Neural cell (in vitro differentiated cells): ENCODE results near the gene KDM1B. TPM values are rescaled to one million over a fixed set of nuclear protein-coding genes. Genes with fewer than 3 reads are reported as not detected.
A peak's percentile ranks its signal among the peaks of the same experiment; 100 is the strongest.

Experiments
- H2AFZ ChIP-seq: fragments of 200-600, 300-800 bp; sonication (generic), shearing (Covaris generic); 2 replicates; pipeline ENCODE4 v1.6.0; 2014; ENCODE audit warnings: low read depth, mild to moderate bottlenecking, antibody characterized with exemption, low read length, moderate library complexity
- H3F3A ChIP-seq: fragments of 200-600 bp; shearing (Covaris generic); 2 replicates; pipeline ENCODE4 v1.6.1; 2016; ENCODE audit warnings: mild to moderate bottlenecking, moderate library complexity, mixed read lengths, antibody characterized with exemption, low read length; ENCODE audit not compliant: insufficient read depth, poor library complexity, severe bottlenecking
- H3K27ac ChIP-seq: fragments of 200-600, 300-800 bp; sonication (generic), shearing (Covaris generic); 2 replicates; pipeline ENCODE4 v1.5.1; 2014; ENCODE audit warnings: mild to moderate bottlenecking, low read length, moderate library complexity
- H3K27me3 ChIP-seq: fragments of 300-800, 200-600 bp; sonication (generic), shearing (Covaris generic); 2 replicates; pipeline ENCODE4 v1.6.0; 2014; ENCODE audit warnings: mild to moderate bottlenecking, low read depth, low read length, moderate library complexity; ENCODE audit not compliant: insufficient read depth
- H3K36me3 ChIP-seq: fragments of 300-800, 200-600 bp; sonication (generic), shearing (Covaris generic); 2 replicates; pipeline ENCODE4 v1.5.1; 2014; ENCODE audit warnings: mild to moderate bottlenecking, antibody characterized with exemption, low read length, moderate library complexity; ENCODE audit not compliant: insufficient read depth
- H3K4me2 ChIP-seq: fragments of 300-800, 200-600 bp; sonication (generic), shearing (Covaris generic); 2 replicates; pipeline ENCODE4 v1.6.0; 2014; ENCODE audit warnings: mild to moderate bottlenecking, low read length
- H3K4me3 ChIP-seq: fragments of 300-800, 200-600 bp; sonication (generic), shearing (Covaris generic); 2 replicates; pipeline ENCODE4 v1.5.1; 2014; ENCODE audit warnings: mild to moderate bottlenecking, low read length, moderate library complexity
- H3K79me2 ChIP-seq: fragments of 200-600 bp; shearing (Covaris generic); replicated peaks from 2 replicates; pipeline ENCODE4 v1.6.0; 2014; ENCODE audit warnings: mild to moderate bottlenecking, low read length, moderate library complexity; ENCODE audit not compliant: insufficient read depth
- H3K9ac ChIP-seq: fragments of 300-800, 200-600 bp; sonication (generic), shearing (Covaris generic); 2 replicates; pipeline ENCODE4 v1.6.1; 2016; ENCODE audit warnings: mild to moderate bottlenecking, low read length, mixed read lengths
- H3K9me2 ChIP-seq: fragments of 200-600 bp; shearing (Covaris generic); 2 replicates; pipeline ENCODE4 v1.6.1; 2016; ENCODE audit warnings: mild to moderate bottlenecking, low read length, mixed read lengths; ENCODE audit not compliant: insufficient read depth
- H3K9me3 ChIP-seq: fragments of 200-600, 300-800 bp; sonication (generic), shearing (Covaris generic); 2 replicates; pipeline ENCODE4 v1.6.1; 2016; ENCODE audit warnings: mild to moderate bottlenecking, mixed run types, low read length, moderate library complexity, mixed read lengths
- H4K20me1 ChIP-seq: fragments of 200-600 bp; shearing (Covaris generic); 2 replicates; pipeline ENCODE4 v1.6.1; 2016; ENCODE audit warnings: mild to moderate bottlenecking, mixed run types; ENCODE audit not compliant: insufficient read depth
- EP300 ChIP-seq: fragments of 450-650 bp; conservative IDR thresholded peaks from 2 replicates; pipeline ENCODE4 v1.6.1; 2014; ENCODE audit warnings: antibody characterized with exemption, mild to moderate bottlenecking, moderate library complexity; ENCODE audit not compliant: poor library complexity, severe bottlenecking
- EZH2 ChIP-seq: fragments of 200-600, 300-800 bp; shearing (Covaris generic), sonication (generic); IDR thresholded peaks from 2 replicates; pipeline ENCODE4 v1.6.1; 2014; ENCODE audit warnings: antibody characterized with exemption, low read length, borderline replicate concordance, mild to moderate bottlenecking; ENCODE audit not compliant: insufficient read depth, poor library complexity, severe bottlenecking
- MXI1 ChIP-seq: fragments of 450-650 bp; conservative IDR thresholded peaks from 2 replicates; pipeline ENCODE4 v1.6.1; 2014; ENCODE audit warnings: antibody characterized with exemption, mild to moderate bottlenecking; ENCODE audit not compliant: poor library complexity, severe bottlenecking
- POLR2AphosphoS5 ChIP-seq: IDR thresholded peaks from 2 replicates; pipeline ENCODE4 v1.6.1; 2012
- RAD21 ChIP-seq: fragments of 450-650 bp; conservative IDR thresholded peaks from 2 replicates; pipeline ENCODE4 v1.6.1; 2014; ENCODE audit warnings: antibody characterized with exemption, mild to moderate bottlenecking, moderate library complexity
- SMC3 ChIP-seq: fragments of 450-650 bp; conservative IDR thresholded peaks from 2 replicates; pipeline ENCODE4 v1.6.1; 2014; ENCODE audit warnings: antibody characterized with exemption, mild to moderate bottlenecking, moderate library complexity; ENCODE audit not compliant: poor library complexity
- TAF1 ChIP-seq: IDR thresholded peaks from 2 replicates; pipeline ENCODE4 v1.6.1; 2012; ENCODE audit warnings: low read depth
- polyA plus RNA-seq: library from polyadenylated mRNA; depleted of rRNA; stranded (reverse); fragments of >200 nt; gene quantifications from 2 replicates; pipeline ENCODE4 v1.2.3, GENCODE V29; 2014
- TF ChIP-seq, protein P1 (sequence below): fragments of 450-650 bp; IDR thresholded peaks from 2 replicates; pipeline ENCODE4 v1.5.1; 2014; ENCODE audit warnings: antibody characterized with exemption, mild to moderate bottlenecking, moderate library complexity; ENCODE audit not compliant: poor library complexity, severe bottlenecking
- TF ChIP-seq, protein P2 (sequence below): IDR thresholded peaks from 2 replicates; pipeline ENCODE4 v1.6.1; 2012; ENCODE audit warnings: borderline replicate concordance

KDM1B gene
- polyA plus RNA-seq, 1 donor from 2014 or later, result 24.5 TPM

DNA sequence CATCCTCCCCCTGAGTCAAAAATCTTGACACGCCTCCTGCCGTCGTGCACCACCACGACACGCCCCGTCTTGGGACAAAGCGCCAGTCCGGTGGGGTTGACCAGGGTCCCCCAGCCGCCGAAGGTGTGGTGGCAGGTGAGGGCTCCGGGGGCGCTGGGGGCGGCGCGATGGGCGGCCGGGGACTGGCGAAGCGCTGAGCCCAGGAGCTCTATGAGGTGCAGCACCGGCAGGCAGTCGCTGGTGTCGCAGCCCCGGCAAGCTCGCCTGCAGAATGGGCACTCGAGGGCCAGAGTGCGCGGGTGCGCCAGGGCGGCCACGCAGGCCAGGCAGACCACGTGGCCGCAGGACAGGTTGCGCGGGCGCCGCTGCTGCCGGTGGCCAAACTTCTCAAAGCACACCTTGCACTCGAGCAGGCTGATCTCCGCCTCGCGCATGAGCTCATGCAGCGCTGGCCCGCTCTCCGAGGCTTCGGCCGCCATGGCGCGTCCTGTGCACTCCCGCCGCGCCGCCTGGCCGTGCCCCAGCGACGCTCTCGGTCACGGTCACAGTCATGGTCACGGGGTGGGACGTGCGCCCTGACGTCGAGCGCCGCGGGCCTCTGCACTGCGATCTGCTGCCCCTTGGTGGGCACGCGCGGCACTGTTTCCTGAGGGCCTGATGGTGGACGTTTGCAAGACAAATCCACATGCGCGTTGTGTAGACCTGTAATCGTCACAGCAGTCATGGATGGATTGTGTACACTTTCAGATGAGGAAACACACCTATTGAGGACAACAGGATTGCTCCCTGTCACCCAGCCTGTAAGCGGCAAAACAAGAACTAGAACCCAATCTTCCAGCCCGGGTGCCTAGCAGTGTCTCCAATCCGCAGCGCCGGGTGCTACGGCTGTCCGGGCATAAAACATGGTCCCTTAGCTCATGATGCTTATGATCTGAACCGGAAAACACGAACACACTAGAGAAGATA, 32.8 kb upstream of the KDM1B start, which contains the start of gene NHLRC1:
Gene NHLRC1, minus strand, starts transcription at position 550 of the 966 bp plus-strand sequence. Its CDS starts 71 bp downstream, at position 479.
- no peaks in the 10 kb centered on the region for H3K36me3 ChIP-seq
- H3K27me3 ChIP-seq, result no peaks in the 10 kb centered on the region
- peak within 1 kb of the TSS; percentile 3 for H3K9ac ChIP-seq
- no peak within 1 kb of the TSS for H2AFZ ChIP-seq
- no peak within 1 kb of the TSS for H3K27ac ChIP-seq
- no peaks in the 10 kb centered on the region for H4K20me1 ChIP-seq
- peak; percentile 22 for TF ChIP-seq MXI1
- TF ChIP-seq TAF1, result no peak
- TF ChIP-seq, protein P1, sequence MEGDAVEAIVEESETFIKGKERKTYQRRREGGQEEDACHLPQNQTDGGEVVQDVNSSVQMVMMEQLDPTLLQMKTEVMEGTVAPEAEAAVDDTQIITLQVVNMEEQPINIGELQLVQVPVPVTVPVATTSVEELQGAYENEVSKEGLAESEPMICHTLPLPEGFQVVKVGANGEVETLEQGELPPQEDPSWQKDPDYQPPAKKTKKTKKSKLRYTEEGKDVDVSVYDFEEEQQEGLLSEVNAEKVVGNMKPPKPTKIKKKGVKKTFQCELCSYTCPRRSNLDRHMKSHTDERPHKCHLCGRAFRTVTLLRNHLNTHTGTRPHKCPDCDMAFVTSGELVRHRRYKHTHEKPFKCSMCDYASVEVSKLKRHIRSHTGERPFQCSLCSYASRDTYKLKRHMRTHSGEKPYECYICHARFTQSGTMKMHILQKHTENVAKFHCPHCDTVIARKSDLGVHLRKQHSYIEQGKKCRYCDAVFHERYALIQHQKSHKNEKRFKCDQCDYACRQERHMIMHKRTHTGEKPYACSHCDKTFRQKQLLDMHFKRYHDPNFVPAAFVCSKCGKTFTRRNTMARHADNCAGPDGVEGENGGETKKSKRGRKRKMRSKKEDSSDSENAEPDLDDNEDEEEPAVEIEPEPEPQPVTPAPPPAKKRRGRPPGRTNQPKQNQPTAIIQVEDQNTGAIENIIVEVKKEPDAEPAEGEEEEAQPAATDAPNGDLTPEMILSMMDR, result peak; percentile 70
- peak; percentile 68 for TF ChIP-seq SMC3
- TF ChIP-seq EZH2, result no peak
- TF ChIP-seq EP300, result no peak
- no peak for TF ChIP-seq POLR2AphosphoS5
- TF ChIP-seq, protein P2, sequence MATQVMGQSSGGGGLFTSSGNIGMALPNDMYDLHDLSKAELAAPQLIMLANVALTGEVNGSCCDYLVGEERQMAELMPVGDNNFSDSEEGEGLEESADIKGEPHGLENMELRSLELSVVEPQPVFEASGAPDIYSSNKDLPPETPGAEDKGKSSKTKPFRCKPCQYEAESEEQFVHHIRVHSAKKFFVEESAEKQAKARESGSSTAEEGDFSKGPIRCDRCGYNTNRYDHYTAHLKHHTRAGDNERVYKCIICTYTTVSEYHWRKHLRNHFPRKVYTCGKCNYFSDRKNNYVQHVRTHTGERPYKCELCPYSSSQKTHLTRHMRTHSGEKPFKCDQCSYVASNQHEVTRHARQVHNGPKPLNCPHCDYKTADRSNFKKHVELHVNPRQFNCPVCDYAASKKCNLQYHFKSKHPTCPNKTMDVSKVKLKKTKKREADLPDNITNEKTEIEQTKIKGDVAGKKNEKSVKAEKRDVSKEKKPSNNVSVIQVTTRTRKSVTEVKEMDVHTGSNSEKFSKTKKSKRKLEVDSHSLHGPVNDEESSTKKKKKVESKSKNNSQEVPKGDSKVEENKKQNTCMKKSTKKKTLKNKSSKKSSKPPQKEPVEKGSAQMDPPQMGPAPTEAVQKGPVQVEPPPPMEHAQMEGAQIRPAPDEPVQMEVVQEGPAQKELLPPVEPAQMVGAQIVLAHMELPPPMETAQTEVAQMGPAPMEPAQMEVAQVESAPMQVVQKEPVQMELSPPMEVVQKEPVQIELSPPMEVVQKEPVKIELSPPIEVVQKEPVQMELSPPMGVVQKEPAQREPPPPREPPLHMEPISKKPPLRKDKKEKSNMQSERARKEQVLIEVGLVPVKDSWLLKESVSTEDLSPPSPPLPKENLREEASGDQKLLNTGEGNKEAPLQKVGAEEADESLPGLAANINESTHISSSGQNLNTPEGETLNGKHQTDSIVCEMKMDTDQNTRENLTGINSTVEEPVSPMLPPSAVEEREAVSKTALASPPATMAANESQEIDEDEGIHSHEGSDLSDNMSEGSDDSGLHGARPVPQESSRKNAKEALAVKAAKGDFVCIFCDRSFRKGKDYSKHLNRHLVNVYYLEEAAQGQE, result no peak
- peak; percentile 66 for TF ChIP-seq RAD21
- peak within 1 kb of the TSS; percentile 63 for H3K4me3 ChIP-seq
- H3K9me2 ChIP-seq, result no peaks in the 10 kb centered on the region
- H3F3A ChIP-seq, result no peaks in the 10 kb centered on the region
- H3K9me3 ChIP-seq, result no peaks in the 10 kb centered on the region
- H3K79me2 ChIP-seq, result no peaks in the 10 kb centered on the region
- H3K4me2 ChIP-seq, result no peak within 1 kb of the TSS

DNA sequence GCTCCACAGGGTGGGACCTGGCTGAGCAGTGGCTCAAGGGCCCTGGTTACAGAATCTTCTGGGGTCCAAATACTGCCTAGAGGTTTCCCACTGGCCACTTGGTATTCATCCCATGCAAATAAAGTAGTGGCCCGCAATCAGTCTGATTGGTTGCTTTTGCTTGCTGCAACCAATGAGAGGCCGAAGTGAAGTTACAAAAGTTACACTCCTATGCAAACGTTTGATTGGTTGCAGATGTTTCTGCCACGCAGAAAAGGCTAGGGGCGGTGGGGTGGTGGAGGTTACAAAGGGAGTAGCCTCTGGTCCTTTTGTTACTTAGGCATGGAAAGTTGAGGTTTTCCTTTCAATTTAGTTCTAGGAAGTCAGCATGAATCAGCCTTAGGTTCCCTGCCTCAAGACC, 29.1 kb upstream of the KDM1B start:
- TF ChIP-seq EP300 (no peak), MXI1 (no peak), SMC3 (no peak), EZH2 (no peak), TAF1 (no peak), POLR2AphosphoS5 (no peak), RAD21 (no peak)
- TF ChIP-seq, protein P2, result no peak
- TF ChIP-seq, protein P1, result no peak
- Histone ChIP-seq H2AFZ (no peak overlapping the region), H3F3A (no peaks in the 10 kb centered on the region), H3K4me3 (no peak overlapping the region), H3K27me3 (no peaks in the 10 kb centered on the region), H3K9ac (no peak overlapping the region), H4K20me1 (no peaks in the 10 kb centered on the region), H3K9me2 (no peaks in the 10 kb centered on the region), H3K27ac (no peak overlapping the region), H3K36me3 (no peaks in the 10 kb centered on the region), H3K4me2 (no peak overlapping the region), H3K9me3 (no peaks in the 10 kb centered on the region), H3K79me2 (no peaks in the 10 kb centered on the region)
